HepG2 (cell line): ENCODE measurements around the gene GDPD5. TPM values are rescaled to one million over a fixed set of nuclear protein-coding genes. Genes with fewer than 3 reads are reported as not detected.
A peak's percentile ranks its signal among the peaks of the same experiment; 100 is the strongest.

Source experiments
- ARNTL ChIP-seq: sonication (generic); formaldehyde crosslinking; IDR thresholded peaks from 2 replicates; pipeline ENCODE4 v1.4.0; 2020; ENCODE audit warnings: mild to moderate bottlenecking, missing genetic modification reagents
- CREB1 ChIP-seq, 2 experiments: fragments of 450-650 bp in 1 of 2; IDR thresholded peaks; 2 replicates each; pipeline ENCODE4 v1.6.1; 2016 to 2017; ENCODE audit warnings: control low read depth in 1 of 2, mild to moderate bottlenecking in 1 of 2, missing compliant biosample characterization in 1 of 2, missing genetic modification characterization in 1 of 2
- ETV5 ChIP-seq: IDR thresholded peaks from 2 replicates; pipeline ENCODE4 v1.6.1; 2018; ENCODE audit warnings: missing biosample characterization, missing genetic modification reagents, inconsistent platforms, borderline replicate concordance
- GATAD1 ChIP-seq: IDR thresholded peaks from 2 replicates; pipeline ENCODE4 v1.6.1; 2016; ENCODE audit warnings: missing genetic modification reagents, missing compliant biosample characterization
- GLMP ChIP-seq: sonication (generic); formaldehyde crosslinking; IDR thresholded peaks from 2 replicates; pipeline ENCODE4 v1.9.0; 2021; ENCODE audit warnings: missing genetic modification reagents, mild to moderate bottlenecking, borderline replicate concordance
- HDAC1 ChIP-seq: sonication (generic); formaldehyde crosslinking; IDR thresholded peaks from 2 replicates; pipeline ENCODE4 v1.5.1; 2020; ENCODE audit warnings: mild to moderate bottlenecking, missing genetic modification reagents
- HNF1B ChIP-seq: sonication (generic); formaldehyde crosslinking; IDR thresholded peaks from 2 replicates; pipeline ENCODE4 v1.5.1; 2020; ENCODE audit warnings: mild to moderate bottlenecking, moderate library complexity, missing genetic modification reagents
- JUND ChIP-seq: sonication (generic); formaldehyde crosslinking; IDR thresholded peaks from 2 replicates; pipeline ENCODE4 v1.8.0; 2022; ENCODE audit warnings: mild to moderate bottlenecking, missing genetic modification reagents
- KDM1A ChIP-seq: IDR thresholded peaks from 2 replicates; pipeline ENCODE4 v1.6.1; 2016; ENCODE audit warnings: missing compliant biosample characterization
- NFKB2 ChIP-seq: sonication (generic); formaldehyde crosslinking; IDR thresholded peaks from 2 replicates; pipeline ENCODE4 v1.4.0; 2020; ENCODE audit warnings: missing genetic modification reagents, borderline replicate concordance
- PHF8 ChIP-seq: sonication (generic); formaldehyde crosslinking; IDR thresholded peaks from 2 replicates; pipeline ENCODE4 v1.5.0; 2020; ENCODE audit warnings: missing genetic modification reagents
- RARA ChIP-seq: IDR thresholded peaks from 2 replicates; pipeline ENCODE4 v1.6.1; 2016; ENCODE audit warnings: missing genetic modification reagents, missing compliant biosample characterization
- SALL1 ChIP-seq: sonication (generic); formaldehyde crosslinking; IDR thresholded peaks from 2 replicates; pipeline ENCODE4 v1.8.0; 2022; ENCODE audit warnings: mild to moderate bottlenecking, missing genetic modification reagents
- SRY ChIP-seq: sonication (generic); formaldehyde crosslinking; IDR thresholded peaks from 2 replicates; pipeline ENCODE4 v1.8.0; 2022; ENCODE audit warnings: mild to moderate bottlenecking, missing genetic modification reagents
- ZBTB34 ChIP-seq: sonication (generic); formaldehyde crosslinking; IDR thresholded peaks from 2 replicates; pipeline ENCODE4 v1.8.0; 2022; ENCODE audit warnings: mild to moderate bottlenecking, missing genetic modification reagents
- ZGPAT ChIP-seq: IDR thresholded peaks from 2 replicates; pipeline ENCODE4 v1.6.1; 2016; ENCODE audit warnings: mild to moderate bottlenecking
- ZNF10 ChIP-seq: sonication (generic); formaldehyde crosslinking; IDR thresholded peaks from 2 replicates; pipeline ENCODE4 v1.4.0; 2020; ENCODE audit warnings: mild to moderate bottlenecking, low read depth, missing genetic modification reagents, borderline replicate concordance
- ZNF350 ChIP-seq: sonication (generic); formaldehyde crosslinking; IDR thresholded peaks from 2 replicates; pipeline ENCODE4 v1.4.0; 2020; ENCODE audit warnings: mild to moderate bottlenecking, low read depth, missing genetic modification reagents, borderline replicate concordance
- ZSCAN5A ChIP-seq: sonication (generic); formaldehyde crosslinking; IDR thresholded peaks from 2 replicates; pipeline ENCODE4 v1.8.0; 2022; ENCODE audit warnings: mild to moderate bottlenecking, missing genetic modification reagents, borderline replicate concordance
- polyA plus RNA-seq, 8 experiments: library from polyadenylated mRNA; depleted of rRNA in 3 of 8; stranded (reverse) in 7 of 8; unstranded in 1 of 8; fragments of >200 nt; fragmentation: Illumina TruSeq in 4 of 8; extraction: Trizol in 4 of 8; gene quantifications; 2 replicates each; pipeline versions ENCODE4 v1.2.1 to v1.2.3, GENCODE V29; 2011 to 2016; ENCODE audit warnings: low read depth in 4 of 8, missing spikeins in 1 of 8, mixed read lengths in 1 of 8; ENCODE audit not compliant: insufficient read depth in 1 of 8
- total RNA-seq, 5 experiments: library from RNA; depleted of rRNA; stranded (reverse); fragments of >200 nt; fragmentation: Illumina TruSeq; extraction: Trizol; gene quantifications; 2 replicates each; pipeline ENCODE4 v1.2.3, GENCODE V29; 2016; ENCODE audit warnings: low read depth in 1 of 5

Gene GDPD5
- total and polyA plus RNA-seq, 2 of the 13 experiments (the other 11 are each of a cell fraction or from before 2014, with no cell fraction given), result 55.0 to 67.5 TPM

GRCh38 chr11:75422248-75423231 lies 103.2 kb downstream of the GDPD5 start (continued):
- TF ChIP-seq GLMP (CRISPR knock-in tag) (no peak), CREB1 (IDR thresholded peaks at IDR 0.05) (no peak), CREB1 (CRISPR knock-in tag; IDR thresholded peaks at IDR 0.05) (0 out of 2 replicates have a peak, but pooled peaks have one; percentile 12), SRY (CRISPR knock-in tag) (0 out of 2 replicates have a peak, but pooled peaks have one; percentile 18), JUND (CRISPR knock-in tag) (no peak), ZSCAN5A (CRISPR knock-in tag) (peak; percentile 45; the same call in 1 of the 2 replicates), ARNTL (CRISPR knock-in tag) (peak; percentile 27; the same call in 1 of the 2 replicates), HNF1B (CRISPR knock-in tag) (peak; percentile 45; the same call in 1 of the 2 replicates), PHF8 (CRISPR knock-in tag) (peak; percentile 41; the same call in 1 of the 2 replicates), ETV5 (CRISPR knock-in tag) (peak; percentile 39; the same call in 1 of the 2 replicates), RARA (0 out of 2 replicates have a peak, but pooled peaks have one; percentile 20), HDAC1 (peak; percentile 73; the same call in 1 of the 2 replicates), ZNF10 (CRISPR knock-in tag) (no peak), ZBTB34 (peak; percentile 70; the same call in 1 of the 2 replicates), SALL1 (peak; percentile 55; the same call in 1 of the 2 replicates), ZNF350 (peak; percentile 53; the same call in 1 of the 2 replicates), KDM1A (CRISPR knock-in tag) (peak; percentile 39; the same call in 1 of the 2 replicates), NFKB2 (CRISPR knock-in tag) (0 out of 2 replicates have a peak, but pooled peaks have one; percentile 42), ZGPAT (CRISPR knock-in tag) (peak; percentile 66), GATAD1 (0 out of 2 replicates have a peak, but pooled peaks have one; percentile 30)
